HG02571 (cell line): ENCODE measurements around the gene ITGAE.
A peak's percentile ranks its signal among the peaks of the same experiment; 100 is the strongest.
"Not testable (repeated sequence)": the region's sequence is repeated elsewhere in the genome, so short reads cannot be mapped to it uniquely, and the experiment has no call there.

Experiments used
- ATAC-seq: cut with Tn5 transposase; IDR thresholded peaks from one replicate; pipeline ENCODE4 v1.9.1; 2021; ENCODE audit warnings: mild to moderate bottlenecking, moderate library complexity; ENCODE audit not compliant: unreplicated experiment

Gene ITGAE

DNA sequence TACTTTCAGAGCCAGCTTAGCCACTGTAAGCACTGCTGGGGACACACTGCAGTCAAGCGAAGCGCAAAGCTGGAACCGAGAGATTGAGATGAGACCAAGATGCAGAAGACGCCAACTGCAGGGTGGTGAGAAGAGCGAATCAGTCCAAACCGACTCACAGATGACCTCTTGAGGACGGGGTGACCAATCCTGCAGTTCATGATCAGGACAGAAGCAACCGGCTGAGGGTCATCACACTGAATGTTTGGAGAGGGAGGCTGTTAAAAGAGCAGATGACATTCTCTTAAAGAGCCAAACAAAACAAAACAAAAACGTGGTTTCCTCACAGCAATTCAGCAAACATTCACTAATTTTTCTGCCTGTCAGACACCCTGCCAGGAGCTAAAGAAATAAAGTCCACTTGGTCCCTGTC, 68.8 kb downstream of the ITGAE start:
- ATAC-seq = no peak

- no peak for ATAC-seq
Measured at GRCh38 chr17:3730881-3731429, 70.0 kb downstream of the ITGAE start.

DNA sequence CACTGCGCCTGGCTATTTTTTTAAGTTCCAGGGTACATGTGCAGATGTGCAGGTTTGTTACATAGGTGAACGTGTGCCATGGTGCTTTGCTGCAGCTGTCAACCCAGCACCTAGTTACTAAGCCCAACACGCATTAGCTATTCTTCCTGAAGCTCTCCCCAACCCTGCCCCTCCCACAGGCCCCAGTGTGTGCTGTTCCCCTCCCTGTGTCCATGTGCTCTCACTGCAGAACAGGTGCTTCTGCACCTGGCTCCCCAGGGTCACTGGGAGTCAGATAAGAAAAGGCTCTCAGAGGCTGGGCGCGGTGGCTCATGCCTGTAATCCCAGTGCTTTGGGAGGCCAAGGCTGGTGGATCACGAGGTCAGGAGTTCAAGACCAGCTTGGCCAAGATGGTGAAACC, 71.1 kb downstream of the ITGAE start:
- ATAC-seq = no peak

GRCh38 chr17:3728099-3728498, 72.9 kb downstream of the ITGAE start:
- not testable (repeated sequence) for ATAC-seq

DNA sequence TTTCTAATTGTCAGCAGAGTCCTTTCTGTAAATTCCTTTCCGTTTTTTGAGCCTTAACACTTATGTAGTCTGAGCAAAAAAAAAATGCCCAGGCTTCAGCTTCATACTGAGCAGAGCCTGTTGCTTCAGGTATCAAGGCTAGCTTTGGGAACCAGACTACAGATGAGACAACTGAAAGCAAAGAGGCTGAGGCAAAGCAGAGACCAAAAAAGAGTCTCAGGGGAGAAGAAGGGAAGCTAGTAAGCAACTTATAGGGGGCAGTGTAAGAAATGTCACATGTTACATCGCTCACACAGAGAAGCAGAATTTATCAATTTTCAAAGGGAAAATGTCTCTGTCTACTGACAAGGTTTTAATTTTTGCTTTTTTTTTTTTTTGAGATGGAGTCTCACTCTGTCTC, 73.9 kb downstream of the ITGAE start:
- no peak for ATAC-seq

DNA sequence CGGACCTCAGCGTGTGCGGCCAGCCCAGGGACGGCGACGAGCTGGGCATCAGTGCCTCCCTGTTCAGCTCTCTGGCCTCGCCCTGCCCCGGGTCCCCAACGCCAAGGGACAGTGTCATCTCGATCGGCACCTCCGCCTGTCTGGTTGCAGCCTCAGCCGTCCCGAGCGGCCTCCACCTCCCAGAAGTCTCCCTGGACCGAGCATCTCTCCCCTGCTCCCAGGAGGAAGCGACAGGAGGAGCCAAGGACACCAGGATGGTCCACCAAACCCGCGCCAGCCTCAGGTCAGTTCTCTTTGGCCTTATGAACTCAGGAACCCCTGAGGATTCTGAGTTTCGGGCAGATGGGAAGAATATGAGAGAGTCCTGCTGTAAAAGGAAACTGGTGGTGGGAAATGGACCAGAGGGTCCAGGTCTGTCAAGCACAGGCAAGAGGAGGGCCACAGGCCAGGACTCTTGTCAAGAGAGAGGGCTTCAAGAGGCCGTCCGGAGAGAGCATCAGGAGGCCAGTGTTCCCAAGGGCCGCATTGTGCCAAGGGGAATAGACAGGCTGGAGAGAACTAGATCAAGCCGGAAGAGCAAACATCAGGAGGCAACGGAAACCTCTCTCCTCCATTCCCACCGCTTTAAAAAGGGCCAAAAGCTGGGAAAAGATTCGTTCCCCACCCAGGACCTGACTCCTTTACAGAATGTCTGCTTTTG, 76.5 kb downstream of the ITGAE start:
- no peak for ATAC-seq

GRCh38 chr17:3723556-3724377, 77.2 kb downstream of the ITGAE start, which contains the start of gene HASPIN:
Gene HASPIN, plus strand, starts transcription at chr17:3723903. Its CDS starts 33 bp downstream, at chr17:3723936.
- ATAC-seq = peak; percentile 74

GRCh38 chr17:3723188-3723555, 77.8 kb downstream of the ITGAE start:
- peak; percentile 3 for ATAC-seq

- ATAC-seq = no peak
Measured at GRCh38 chr17:3722716-3723115, 78.3 kb downstream of the ITGAE start.

- no peak for ATAC-seq
Measured at GRCh38 chr17:3719265-3719664, 81.7 kb downstream of the ITGAE start.

DNA sequence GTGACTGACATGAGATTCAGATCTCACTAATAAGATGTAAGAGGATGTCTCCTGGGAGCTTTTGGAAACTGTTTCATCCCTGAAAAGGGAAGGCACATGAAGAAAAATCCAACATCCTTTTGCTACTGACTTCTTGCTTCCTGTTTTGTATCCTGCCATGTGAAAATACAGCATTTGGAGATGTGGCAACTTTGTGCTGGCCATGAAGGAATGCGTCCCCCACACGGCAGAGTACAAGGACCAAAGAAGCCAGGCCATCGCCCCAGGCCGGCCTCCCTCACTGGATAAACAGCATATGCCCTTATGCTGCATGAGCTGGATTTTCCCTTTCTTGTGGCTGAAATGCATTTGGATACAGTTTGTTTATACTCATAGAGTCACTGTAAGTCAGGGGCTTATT, 82.8 kb downstream of the ITGAE start:
- no peak for ATAC-seq

GRCh38 chr17:3715296-3715695, 85.7 kb downstream of the ITGAE start:
- no peak for ATAC-seq

DNA sequence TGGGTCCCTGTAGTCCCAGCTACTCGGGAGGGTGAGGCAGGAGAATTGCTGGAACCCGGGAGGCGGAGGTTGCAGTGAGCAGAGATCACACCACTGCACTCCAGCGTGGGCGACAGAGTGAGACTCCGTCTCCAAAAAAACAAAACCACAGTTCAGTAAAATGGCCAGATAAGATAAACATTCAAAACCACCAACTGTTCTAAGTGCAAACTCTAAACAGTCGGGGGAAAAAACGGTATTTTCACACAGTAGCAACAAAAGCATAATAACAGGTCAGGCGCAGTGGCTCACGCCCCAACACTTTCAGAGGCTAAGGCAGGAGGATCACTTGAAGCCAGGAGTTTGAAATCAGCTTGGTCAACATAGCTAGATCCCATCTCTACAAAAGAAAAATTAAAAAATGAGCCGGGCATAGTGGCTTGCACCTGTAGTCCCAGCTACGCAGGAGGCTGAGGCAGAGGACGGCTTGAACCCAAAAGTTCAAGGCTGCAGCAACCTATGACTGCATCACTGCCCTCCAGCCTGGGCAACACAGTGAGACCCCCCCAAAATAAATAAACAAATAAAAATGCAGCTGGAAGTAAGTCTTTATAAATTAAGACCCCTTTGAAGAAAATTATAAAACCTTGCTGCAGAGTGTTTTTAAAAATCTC, 88.1 kb downstream of the ITGAE start:
- ATAC-seq = no peak

GRCh38 chr17:3710951-3711383, 90.0 kb downstream of the ITGAE start:
- peak; percentile 86 for ATAC-seq

DNA sequence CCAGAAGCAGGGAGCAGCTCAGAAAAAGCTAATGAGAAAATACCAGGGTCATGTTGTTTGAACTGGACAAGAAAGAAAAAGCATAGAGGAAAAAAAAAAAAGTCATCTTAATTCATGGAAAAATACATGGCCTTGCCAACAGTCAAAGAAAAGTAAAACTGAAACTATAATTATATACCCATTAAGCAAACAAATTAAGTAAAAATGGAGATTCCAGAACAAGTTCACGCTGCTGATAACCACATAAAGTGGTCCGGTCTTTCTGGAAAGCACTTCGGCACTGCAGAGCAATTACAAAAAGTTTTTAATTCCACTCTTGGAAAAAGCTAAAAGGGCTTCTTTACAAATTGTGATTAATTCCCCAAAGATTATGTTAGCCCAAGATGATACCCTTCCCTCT, 92.6 kb downstream of the ITGAE start:
- ATAC-seq = no peak

DNA sequence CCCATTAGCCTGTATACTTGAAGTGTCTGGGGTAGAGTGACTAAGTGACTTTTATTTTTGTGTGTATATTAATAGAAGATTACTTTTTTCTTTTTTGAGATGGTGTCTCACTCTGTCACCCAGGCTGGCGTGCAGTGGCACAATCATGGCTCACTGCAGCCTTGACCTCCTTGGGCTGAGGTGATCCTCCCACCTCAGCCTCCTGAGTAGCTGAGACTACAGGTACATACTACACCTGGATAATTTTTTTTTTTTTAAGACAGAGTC, 95.3 kb downstream of the ITGAE start:
- ATAC-seq = not testable (repeated sequence)

DNA sequence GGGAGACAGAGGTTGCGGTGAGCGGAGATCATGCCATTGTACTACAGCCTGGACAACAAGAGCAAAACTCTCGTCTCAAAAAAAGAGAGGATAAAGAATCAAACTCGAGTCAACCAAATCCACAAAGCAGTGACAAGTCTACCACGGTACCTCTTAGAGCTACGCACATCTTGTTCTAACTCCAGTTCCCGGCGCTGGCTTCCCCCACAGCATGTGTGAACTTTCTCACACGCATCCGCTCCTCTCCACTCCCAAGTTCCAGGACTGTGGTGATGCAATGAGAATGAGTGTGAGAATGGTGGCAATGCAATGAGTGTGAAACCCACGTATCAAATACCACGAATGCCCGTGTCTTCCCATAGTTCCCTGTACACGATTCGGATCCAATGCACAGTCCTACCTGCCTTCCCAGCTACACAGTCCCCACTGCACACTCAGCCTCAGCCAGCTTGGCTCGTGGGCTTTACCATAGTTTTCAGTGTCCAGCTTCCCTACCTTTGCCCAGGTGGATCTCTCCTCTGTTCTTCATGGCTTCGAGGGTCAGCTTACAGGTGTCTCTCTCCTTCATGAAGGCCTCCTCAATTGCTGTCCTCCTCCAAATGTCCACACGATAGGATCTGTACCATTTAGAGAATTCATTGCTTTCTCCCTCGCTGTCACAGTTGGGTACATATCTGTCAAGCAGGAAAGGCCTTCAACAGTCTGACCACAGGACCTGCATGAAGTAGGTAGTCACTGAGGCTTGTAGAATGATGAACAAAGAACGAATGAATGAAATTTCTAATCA, 95.9 kb downstream of the ITGAE start:
- ATAC-seq = no peak

DNA sequence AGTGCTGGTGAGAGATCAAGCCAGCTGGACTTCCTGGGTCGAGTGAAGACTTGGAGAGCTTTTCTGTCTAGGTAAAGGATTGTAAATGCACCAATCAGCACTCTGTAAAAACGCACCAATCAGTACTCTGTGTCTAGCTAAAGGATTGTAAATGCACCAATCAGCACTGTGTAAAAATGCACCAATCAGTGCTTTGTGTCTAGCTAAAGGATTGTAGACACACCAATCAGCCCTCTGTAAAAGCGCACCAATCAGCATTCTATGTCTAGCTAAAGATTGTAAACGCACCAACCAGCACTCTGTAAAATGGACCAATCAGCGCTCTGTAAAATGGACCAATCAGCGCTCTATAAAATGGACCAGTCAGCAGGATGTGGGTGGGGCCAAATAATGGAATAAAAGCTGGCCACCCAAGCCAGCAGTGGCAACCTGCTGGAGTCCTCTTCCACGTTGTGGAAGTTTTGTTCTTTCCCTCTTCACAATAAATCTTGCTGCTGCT, 98.9 kb downstream of the ITGAE start:
- ATAC-seq = not testable (repeated sequence)

DNA sequence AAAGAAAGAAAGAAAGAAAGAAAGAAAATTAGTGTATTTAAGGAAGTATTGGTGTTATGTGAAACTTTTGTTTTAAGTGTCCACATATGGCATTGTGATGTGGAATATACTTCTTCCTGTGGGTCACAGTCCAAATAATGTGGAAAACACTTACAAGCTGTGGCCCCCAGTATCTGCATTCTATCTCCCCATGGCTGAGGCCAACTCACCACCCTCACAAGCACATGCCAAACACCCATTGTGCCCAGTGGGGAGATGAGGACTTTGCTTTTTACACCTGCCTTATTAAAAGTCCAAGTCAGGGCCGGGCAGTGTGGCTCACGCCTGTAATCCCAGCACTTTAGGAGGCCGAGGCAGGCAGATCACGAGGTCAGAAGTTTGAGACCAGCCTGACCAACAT, 101.0 kb downstream of the ITGAE start:
- ATAC-seq = no peak

GRCh38 chr17:3698139-3698538, 102.8 kb downstream of the ITGAE start:
- ATAC-seq = no peak

DNA sequence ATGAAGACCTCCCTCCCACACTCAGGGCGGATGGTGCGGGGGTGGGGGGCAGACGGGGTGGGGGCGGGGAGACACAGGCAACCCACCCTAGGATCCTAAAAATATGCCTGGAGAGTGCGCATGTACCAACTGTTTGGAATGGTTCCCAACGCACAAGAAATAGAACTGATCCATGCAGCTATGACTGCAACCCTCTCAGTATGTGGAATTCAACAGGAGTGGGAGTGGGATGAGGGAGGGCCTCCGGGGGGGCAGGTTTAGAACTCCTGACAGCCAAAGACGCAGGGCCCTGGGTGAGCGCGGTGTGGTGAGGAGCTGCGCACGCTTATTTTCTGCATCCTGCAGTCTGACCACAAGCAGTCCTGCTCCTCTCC, 103.9 kb downstream of the ITGAE start:
- ATAC-seq = no peak
